ENCODE results near the gene COG1. TPM values are rescaled to one million over a fixed set of nuclear protein-coding genes. Genes with fewer than 3 reads are reported as not detected.

The COG1 gene
- polyA plus RNA-seq, 1 donor = 36.2 TPM

- Histone ChIP-seq H3K27ac (ENCODE audit: low read length) (no peak overlapping the region), H3K4me3 (ENCODE audit: low read length) (no peak overlapping the region), H3K4me1 (ENCODE audit: control insufficient read depth, insufficient read depth, low read length) (no peaks in the 10 kb centered on the region), H3K9me3 (ENCODE audit: control insufficient read depth, low read depth, low read length) (no peaks in the 10 kb centered on the region), H3K27me3 (ENCODE audit: control insufficient read depth, insufficient read depth, low read length) (no peaks in the 10 kb centered on the region), H3K36me3 (ENCODE audit: control insufficient read depth, insufficient read depth, low read length) (peaks cover 24% of the 10 kb centered on the region)
- DNase-seq = no peak
- 100% methylated on average over 1 of the region's 10 CpGs for WGBS (ENCODE audit: insufficient coverage, low lambda C conversion rate)
These were observed 55.7 kb downstream of the COG1 start for GRCh38 chr17:73248532-73248931.

GRCh38 chr17:73249700-73250099 lies 56.8 kb downstream of the COG1 start:
- no peak for DNase-seq
- 78% methylated on average over 5 of the region's 8 CpGs for WGBS (ENCODE audit: insufficient coverage, low lambda C conversion rate)
- Histone ChIP-seq H3K4me3 (ENCODE audit: low read length) (no peak overlapping the region), H3K27me3 (ENCODE audit: control insufficient read depth, insufficient read depth, low read length) (no peaks in the 10 kb centered on the region), H3K27ac (ENCODE audit: low read length) (no peak overlapping the region), H3K4me1 (ENCODE audit: control insufficient read depth, insufficient read depth, low read length) (no peaks in the 10 kb centered on the region), H3K9me3 (ENCODE audit: control insufficient read depth, low read depth, low read length) (no peaks in the 10 kb centered on the region), H3K36me3 (ENCODE audit: control insufficient read depth, insufficient read depth, low read length) (peaks cover 17% of the 10 kb centered on the region)

GRCh38 chr17:73250851-73251640 lies 58.2 kb downstream of the COG1 start:
- no peak overlapping the region for H3K4me3 ChIP-seq (ENCODE audit: low read length)
- H3K27me3 ChIP-seq (ENCODE audit: control insufficient read depth, insufficient read depth, low read length) = no peaks in the 10 kb centered on the region
- no peak for DNase-seq
- H3K27ac ChIP-seq (ENCODE audit: low read length) = no peak overlapping the region
- no peaks in the 10 kb centered on the region for H3K9me3 ChIP-seq (ENCODE audit: control insufficient read depth, low read depth, low read length)
- no CpG with 5 or more reads among the region's 10 CpGs for WGBS (ENCODE audit: insufficient coverage, low lambda C conversion rate)
- no peaks in the 10 kb centered on the region for H3K4me1 ChIP-seq (ENCODE audit: control insufficient read depth, insufficient read depth, low read length)
- peaks cover 10% of the 10 kb centered on the region for H3K36me3 ChIP-seq (ENCODE audit: control insufficient read depth, insufficient read depth, low read length)

DNA sequence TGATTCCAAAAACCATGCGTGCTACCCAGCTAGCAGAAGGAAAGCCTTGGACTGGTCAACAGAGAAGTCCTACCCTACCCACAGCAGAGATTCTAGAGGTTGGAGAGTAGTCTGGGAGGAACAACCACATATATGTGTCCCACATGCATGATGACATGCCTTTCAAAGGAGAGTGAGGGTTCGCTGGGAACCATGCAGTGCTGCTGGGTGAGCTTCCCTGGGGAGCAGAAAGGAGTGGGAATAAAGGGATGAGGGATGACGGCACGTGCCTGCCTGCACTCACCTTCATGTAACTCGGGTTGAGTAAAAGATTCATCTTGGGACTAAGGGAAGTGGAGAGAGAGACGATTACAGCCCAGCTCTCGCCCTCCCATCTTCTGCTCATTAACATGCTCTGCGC lies 59.0 kb downstream of the COG1 start:
- WGBS (ENCODE audit: insufficient coverage, low lambda C conversion rate) = no CpG with 5 or more reads among the region's 8 CpGs
- Histone ChIP-seq H3K4me3 (ENCODE audit: low read length) (no peak overlapping the region), H3K4me1 (ENCODE audit: control insufficient read depth, insufficient read depth, low read length) (no peaks in the 10 kb centered on the region), H3K9me3 (ENCODE audit: control insufficient read depth, low read depth, low read length) (no peaks in the 10 kb centered on the region), H3K36me3 (ENCODE audit: control insufficient read depth, insufficient read depth, low read length) (peaks cover 7% of the 10 kb centered on the region), H3K27me3 (ENCODE audit: control insufficient read depth, insufficient read depth, low read length) (no peaks in the 10 kb centered on the region), H3K27ac (ENCODE audit: low read length) (no peak overlapping the region)
- DNase-seq = no peak

GRCh38 chr17:73255671-73256181 lies 62.9 kb downstream of the COG1 start:
- WGBS (ENCODE audit: insufficient coverage, low lambda C conversion rate) = no CpG with 5 or more reads among the region's 8 CpGs

DNA sequence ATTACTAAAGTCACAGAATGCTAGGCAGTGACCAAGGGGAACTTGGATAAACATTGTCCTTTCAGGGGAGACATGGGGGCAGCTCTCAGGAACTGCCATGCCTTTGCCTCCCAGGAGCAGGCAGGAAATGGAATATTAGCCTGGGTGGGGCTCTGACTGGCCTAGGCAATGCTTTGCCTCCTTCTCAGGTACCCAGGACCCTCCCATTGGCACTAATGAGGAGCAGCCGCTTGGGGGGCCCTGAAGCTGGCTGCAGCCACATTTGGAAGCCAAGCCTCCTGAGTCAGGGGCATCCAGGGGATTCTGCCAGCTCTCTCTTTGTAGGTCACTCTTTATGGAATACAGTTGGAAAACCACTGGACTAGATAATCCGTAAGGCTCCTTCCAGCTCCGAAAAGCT lies 63.4 kb downstream of the COG1 start:
- DNase-seq = no peak
- Histone ChIP-seq H3K27ac (ENCODE audit: low read length) (no peak overlapping the region), H3K9me3 (ENCODE audit: control insufficient read depth, low read depth, low read length) (no peaks in the 10 kb centered on the region), H3K4me1 (ENCODE audit: control insufficient read depth, insufficient read depth, low read length) (peaks cover 4% of the 10 kb centered on the region), H3K36me3 (ENCODE audit: control insufficient read depth, insufficient read depth, low read length) (no peaks in the 10 kb centered on the region), H3K27me3 (ENCODE audit: control insufficient read depth, insufficient read depth, low read length) (no peaks in the 10 kb centered on the region), H3K4me3 (ENCODE audit: low read length) (no peak overlapping the region)
- WGBS (ENCODE audit: insufficient coverage, low lambda C conversion rate) = no CpG with 5 or more reads among the region's 3 CpGs

More at GRCh38 chr17:73255671-73256181, 62.9 kb downstream of the COG1 start:
- Histone ChIP-seq H3K36me3 (ENCODE audit: control insufficient read depth, insufficient read depth, low read length) (no peaks in the 10 kb centered on the region), H3K27me3 (ENCODE audit: control insufficient read depth, insufficient read depth, low read length) (no peaks in the 10 kb centered on the region), H3K4me1 (ENCODE audit: control insufficient read depth, insufficient read depth, low read length) (no peaks in the 10 kb centered on the region), H3K9me3 (ENCODE audit: control insufficient read depth, low read depth, low read length) (no peaks in the 10 kb centered on the region), H3K27ac (ENCODE audit: low read length) (no peak overlapping the region), H3K4me3 (ENCODE audit: low read length) (no peak overlapping the region)
- peak in 1 of 2 donors; percentile 33 for DNase-seq

DNA sequence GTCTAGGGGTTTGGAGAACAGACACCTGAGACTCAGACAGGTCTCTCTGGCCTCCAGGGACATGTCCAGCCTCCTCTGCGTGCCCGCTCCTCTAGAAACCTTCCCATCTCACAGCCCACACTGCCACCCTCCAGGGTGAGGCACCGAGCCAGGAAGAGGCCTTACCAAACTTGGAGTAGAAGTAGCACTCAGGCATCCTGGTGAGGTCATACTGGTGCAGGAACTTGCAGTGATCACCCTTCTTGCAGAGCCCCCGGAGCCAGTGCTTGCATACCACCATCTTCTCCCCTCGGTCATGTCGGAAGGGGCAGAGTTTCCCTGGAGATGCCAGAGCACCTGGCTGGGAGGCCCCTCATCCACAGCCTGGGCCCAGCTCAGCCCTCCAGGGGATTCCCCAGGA lies 64.7 kb downstream of the COG1 start:
- no CpG with 5 or more reads among the region's 6 CpGs for WGBS (ENCODE audit: insufficient coverage, low lambda C conversion rate)

More for the DNA sequence above, 64.7 kb downstream of the COG1 start:
- DNase-seq = no peak
- Histone ChIP-seq H3K27ac (ENCODE audit: low read length) (no peak overlapping the region), H3K4me1 (ENCODE audit: control insufficient read depth, insufficient read depth, low read length) (peaks cover 14% of the 10 kb centered on the region), H3K27me3 (ENCODE audit: control insufficient read depth, insufficient read depth, low read length) (no peaks in the 10 kb centered on the region), H3K9me3 (ENCODE audit: control insufficient read depth, low read depth, low read length) (no peaks in the 10 kb centered on the region), H3K4me3 (ENCODE audit: low read length) (no peak overlapping the region), H3K36me3 (ENCODE audit: control insufficient read depth, insufficient read depth, low read length) (no peaks in the 10 kb centered on the region)

Other genes with a start within 250 kb of the COG1 start
- 46.2 TPM for gene SLC39A11, start 100.4 kb upstream of the COG1 start, polyA plus RNA-seq
- 3.5 TPM for gene SSTR2, start 28.0 kb upstream of the COG1 start, polyA plus RNA-seq
- 0.21 TPM for gene CPSF4L, start 68.8 kb downstream of the COG1 start, polyA plus RNA-seq
- 57.5 TPM for gene CDC42EP4, start 118.9 kb downstream of the COG1 start, polyA plus RNA-seq